NCI-H1436 (cell line): Measurements from ENCODE around the gene ANKRD27.
"Not testable (repeated sequence)": the region's sequence is repeated elsewhere in the genome, so short reads cannot be mapped to it uniquely, and the experiment has no call there.

Experiments used
- DNase-seq: peaks from one replicate; lab custom pipeline; 2025; lab: John Stamatoyannopoulos, UW

Gene ANKRD27

DNA sequence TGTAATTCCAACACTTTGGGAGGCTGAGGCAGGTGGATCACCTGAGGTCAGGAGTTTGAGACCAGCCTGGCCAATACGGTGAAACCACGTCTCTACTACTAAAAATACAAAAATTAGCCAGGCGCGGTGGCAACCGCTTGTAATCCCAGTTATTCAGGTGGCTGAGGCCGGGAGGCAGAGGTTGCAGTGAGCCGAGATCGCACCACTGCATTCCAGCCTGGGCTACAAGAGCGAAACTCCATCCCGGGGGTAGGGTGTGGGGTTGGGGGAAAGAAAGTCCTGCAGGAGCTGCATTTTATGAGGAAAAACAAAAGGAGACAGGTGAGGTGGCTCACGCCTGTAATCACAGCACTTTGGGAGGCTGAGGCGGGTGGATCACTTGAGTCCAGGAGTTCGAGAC lies 22.6 kb downstream of the ANKRD27 start:
- DNase-seq, result not testable (repeated sequence)

GRCh38 chr19:32651729-32652140 lies 23.2 kb downstream of the ANKRD27 start:
- no peak for DNase-seq

DNA sequence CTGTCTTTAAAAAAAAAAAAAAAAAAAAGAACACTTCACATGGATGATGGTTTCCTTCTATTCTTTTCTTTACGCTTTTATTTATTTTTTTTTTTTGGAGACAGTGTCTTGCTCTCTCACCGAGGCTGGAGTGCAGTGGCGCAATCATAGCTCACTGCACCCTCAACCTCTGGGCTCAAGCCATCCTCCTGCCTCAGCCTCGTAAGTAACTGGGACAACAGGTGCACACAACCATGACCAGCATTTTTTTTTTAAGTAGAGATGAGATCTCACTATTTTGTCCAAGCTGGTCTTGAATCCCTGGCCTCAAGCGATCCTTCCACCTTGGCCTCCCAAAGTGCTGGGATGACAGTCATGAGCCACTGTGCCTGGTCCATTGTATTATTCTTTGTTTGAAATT lies 24.3 kb downstream of the ANKRD27 start:
- no peak for DNase-seq

DNA sequence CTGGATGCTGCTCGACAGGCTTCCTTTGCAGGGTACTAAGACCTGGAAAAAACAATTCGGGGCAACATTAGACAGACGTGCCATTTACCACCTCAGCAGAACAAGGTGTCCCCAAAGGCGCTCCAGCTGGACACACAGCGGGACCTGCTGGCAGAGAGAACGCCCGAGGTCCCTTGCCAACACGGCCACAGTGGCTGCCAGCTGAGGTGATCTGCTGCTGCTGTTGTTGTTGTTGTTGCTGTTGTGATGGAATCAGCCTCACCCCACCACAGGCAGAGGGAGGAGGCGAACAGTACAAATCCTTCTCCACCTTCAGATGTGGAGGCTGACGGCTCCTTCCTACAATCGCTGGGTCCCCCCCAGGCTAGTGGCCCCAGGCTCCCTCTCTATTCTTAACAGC lies 25.2 kb downstream of the ANKRD27 start:
- no peak for DNase-seq

DNA sequence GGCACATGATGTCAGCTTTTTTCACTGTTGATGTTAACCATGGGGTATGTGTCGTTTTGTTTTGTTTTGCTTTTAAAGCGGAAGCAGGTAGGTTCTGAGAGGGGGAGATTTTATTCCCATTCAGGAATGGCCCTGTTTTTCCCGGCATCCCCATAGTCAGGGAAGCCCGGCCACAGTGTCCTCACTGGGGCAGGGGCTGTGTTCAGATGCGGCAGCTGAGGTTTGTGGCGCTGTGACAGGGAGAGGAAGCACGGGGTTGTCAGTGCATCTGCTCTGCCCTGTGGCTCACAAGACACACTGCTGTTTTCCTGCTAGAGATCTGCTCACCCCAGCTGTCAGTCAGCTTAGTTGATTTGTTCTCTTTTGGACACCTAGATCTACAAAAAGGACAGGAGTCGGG lies 27.6 kb downstream of the ANKRD27 start:
- DNase-seq, result no peak

- DNase-seq, result no peak
Observed at GRCh38 chr19:32646556-32646955, 28.4 kb downstream of the ANKRD27 start.

- no peak for DNase-seq
Observed at GRCh38 chr19:32642771-32643170, 32.2 kb downstream of the ANKRD27 start.

DNA sequence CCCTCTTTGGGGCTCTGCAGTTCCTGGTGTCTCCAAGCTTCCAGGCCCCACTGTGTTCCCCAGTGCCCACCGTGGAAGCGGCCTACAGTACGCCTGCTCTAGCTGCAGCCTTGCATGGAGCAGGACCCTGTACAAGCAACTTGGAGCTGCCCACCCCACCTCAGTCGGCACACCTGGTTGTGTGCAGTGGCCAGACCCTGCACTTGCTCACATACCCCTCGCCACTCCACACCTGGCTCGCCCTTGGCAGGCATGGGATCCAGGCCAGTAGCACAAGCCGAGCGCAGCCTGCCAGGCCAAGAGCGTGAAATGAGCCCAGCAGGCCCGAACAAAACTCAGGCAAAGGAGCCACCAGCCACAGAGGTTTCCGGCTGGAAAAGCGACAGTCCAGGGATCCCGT lies 36.4 kb downstream of the ANKRD27 start:
- DNase-seq, result no peak

DNA sequence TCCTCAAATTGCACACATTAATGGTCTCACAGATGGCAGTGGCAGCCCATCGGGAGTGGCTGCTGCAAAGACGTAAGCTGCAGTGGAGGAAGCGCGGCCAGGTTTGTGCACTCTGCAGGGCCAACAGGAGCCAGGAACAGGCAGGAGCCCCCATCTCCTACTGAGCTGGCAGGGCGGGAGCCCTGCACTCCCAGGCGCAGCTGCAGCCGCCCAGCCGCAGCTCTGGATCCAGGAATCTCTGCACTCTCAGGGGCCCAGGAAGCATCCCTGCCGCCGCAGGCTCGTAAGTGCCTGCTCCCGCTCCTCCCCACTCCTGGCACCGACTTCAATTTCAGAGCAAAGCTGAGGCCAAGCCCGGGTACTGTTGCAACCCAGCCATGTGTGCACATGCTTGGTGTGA lies 37.5 kb downstream of the ANKRD27 start:
- no peak for DNase-seq

GRCh38 chr19:32631381-32631780 lies 43.6 kb downstream of the ANKRD27 start:
- DNase-seq, result no peak

DNA sequence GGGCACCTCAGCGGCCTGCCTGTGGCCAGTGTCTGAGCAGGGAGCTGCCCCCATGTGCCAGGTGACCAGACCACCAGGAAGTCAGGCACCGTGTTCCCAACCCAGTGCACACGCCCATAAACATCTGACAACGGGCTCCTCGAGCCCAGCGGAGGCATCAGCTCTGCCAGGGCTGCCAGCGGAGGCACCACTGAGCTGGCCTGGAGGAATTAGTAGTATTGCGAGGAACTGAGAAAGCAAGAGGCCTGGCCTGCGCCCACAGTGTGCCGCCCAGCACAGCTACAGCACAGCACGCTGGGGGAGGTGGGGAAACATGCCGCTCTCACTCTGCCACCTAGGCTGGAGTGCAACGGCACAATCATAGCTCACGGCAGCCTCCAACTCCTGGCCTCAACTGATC lies 44.6 kb downstream of the ANKRD27 start:
- DNase-seq, result no peak

DNA sequence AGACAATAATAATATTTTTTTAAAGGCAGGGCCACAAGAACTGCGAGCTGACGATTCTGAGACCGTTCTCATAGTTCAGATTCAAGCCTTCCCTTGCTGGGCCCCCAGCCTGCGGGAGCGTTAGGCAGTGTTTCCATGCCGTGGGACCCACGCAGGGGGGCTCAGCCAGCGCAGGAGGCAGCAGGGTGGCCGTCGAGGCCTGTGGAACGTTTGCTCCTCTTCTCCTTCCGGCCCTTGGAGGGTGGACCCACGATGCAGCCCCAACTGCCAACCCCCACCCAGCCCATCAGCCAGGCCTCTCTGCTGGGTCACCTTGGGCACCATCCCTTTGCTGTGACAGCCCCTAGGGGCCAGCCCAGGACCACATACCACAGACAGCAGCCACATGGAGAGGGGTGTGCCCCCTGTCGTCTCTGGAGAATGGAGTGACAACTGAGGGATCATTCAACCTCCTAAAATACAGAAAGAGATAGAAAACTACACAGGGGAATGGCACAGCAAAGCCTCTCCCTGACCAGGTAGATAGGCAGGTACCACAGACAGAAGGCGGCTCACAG lies 47.2 kb downstream of the ANKRD27 start:
- DNase-seq, result no peak

GRCh38 chr19:32626969-32627368 lies 48.0 kb downstream of the ANKRD27 start:
- no peak for DNase-seq

DNA sequence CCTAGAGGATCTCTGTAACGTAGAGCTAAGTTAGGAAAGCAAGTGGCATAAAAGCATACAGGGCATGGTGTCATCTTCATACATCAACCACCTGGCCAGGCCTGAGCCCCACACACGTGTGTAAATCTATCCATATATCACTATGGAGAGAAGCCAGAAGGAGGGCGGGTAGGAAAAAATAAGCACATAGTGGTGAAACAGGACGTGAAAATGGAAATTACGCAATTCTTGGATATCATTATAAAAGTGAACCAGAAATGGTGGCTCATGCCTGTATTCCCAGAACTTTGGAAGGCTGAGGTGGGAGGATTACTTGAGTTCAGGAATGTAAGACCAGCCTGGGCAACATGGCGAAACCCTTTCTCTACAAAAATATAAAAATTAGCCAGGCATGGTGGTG lies 50.6 kb downstream of the ANKRD27 start:
- no peak for DNase-seq

DNA sequence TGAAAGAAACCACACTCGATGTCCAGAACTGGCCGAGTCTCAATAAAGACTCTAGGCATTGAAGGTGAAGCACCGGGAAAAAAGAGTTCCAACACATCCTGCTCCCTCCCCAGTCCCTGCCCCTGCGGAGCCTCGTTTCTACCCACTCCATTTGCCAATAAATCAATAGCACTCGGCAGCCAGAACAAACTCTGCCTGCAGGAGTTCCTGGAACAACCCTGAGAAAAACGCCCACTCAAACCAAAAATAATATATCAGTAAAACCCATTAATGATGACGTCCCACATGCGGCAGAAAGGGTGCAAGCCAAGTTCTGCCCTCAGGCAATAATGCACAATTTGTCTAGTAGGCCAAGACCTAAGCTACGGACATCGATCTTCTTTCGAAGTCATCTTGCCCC lies 53.0 kb downstream of the ANKRD27 start:
- no peak for DNase-seq

DNA sequence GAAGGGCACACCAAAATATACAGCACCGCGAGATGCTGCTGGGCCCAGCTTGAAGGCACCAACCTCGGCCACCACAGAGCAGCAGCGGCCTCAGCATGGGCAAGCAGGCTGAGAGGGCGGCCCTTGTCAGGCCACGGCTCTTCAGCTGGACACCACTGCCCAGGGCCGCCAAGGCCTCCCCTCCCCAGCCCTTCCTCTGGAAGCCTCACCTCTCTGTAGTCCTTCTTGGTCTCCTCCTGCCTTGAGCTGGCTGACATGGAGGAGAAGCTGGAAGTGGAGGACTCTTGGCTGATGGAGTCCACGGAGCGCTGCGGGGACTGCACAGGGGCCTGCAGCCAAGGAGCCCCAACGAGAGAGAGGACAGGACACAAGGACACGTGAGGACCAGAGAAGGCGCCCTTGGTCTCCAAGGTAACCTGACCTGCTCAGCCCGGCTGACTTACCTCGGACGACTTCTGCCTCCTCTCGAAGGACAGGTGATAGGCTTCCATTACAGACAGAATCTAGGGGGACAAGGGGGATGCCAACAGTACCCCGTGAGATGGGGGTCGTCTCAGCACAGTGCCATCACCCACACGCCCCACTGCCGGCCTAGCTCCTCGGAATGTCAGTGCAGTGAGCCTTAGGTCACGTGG lies 55.8 kb downstream of the ANKRD27 start:
- DNase-seq, result no peak

- DNase-seq, result no peak
Observed at GRCh38 chr19:32615569-32615968, 59.4 kb downstream of the ANKRD27 start.

- no peak for DNase-seq
Observed at GRCh38 chr19:32614916-32615315, 60.1 kb downstream of the ANKRD27 start.

DNA sequence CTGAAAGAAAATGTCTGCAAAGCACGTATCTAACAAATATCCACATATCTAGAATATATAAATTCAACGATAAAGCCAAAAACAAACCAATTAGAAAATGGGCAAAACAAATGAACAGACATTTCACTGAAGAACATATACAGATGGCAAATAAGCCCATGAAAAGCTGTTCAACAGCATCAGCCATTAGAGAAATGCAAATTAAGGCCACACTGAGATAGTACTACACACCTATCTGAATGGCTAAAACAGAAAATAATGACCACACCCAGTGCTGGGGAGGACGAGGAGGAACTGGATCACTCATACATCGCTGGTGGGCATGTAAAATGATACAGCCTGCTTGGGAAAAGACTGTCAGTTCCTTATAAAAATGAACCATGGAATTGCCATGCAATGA lies 62.0 kb downstream of the ANKRD27 start:
- no peak for DNase-seq

GRCh38 chr19:32611161-32611560 lies 63.8 kb downstream of the ANKRD27 start:
- DNase-seq, result no peak

DNA sequence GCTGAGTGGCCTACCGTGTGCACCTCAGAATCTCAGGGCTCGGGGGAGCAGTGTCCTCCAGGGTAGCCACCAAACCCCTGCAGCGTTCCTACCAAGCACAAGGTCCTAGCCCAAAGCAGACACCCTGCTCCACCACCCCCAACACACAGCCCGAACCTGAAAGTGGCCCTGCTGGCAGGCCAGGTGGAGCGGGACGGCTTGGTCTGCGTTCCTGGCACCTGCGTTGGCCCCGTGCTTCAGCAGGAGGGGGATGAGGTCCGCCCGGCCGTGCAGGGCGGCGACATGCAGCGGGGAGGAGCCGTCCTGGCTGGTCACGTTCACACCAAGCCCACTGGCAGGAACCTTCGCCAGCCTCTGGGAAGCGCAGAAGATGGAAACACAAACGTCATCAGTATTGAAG lies 67.5 kb downstream of the ANKRD27 start:
- DNase-seq, result no peak

DNA sequence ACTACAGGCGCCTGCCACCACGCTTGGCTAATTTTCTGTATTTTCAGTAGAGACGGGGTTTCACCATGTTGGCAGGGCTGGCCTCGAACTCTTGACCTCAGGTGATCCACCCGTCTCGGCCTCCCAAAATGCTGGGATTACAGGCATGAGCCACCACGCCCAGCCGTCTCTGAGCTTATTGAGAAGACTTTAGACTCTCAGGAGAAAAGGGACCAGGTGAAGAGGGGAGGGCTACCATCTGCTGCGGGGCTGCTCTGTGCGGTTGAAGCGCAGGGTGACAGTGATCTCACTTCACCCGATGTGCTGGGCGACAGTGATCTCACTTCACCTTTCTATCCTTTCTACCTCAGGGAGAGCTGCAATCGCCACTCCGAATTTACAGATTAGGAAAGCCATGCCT lies 68.7 kb downstream of the ANKRD27 start:
- DNase-seq, result no peak

GRCh38 chr19:32605544-32605943 lies 69.4 kb downstream of the ANKRD27 start:
- DNase-seq, result no peak

- DNase-seq, result no peak
Observed at GRCh38 chr19:32603961-32604360, 71.0 kb downstream of the ANKRD27 start.
